ENCODE measurements around the gene MYO10. TPM values are rescaled to one million over a fixed set of nuclear protein-coding genes. Genes with fewer than 3 reads are reported as not detected.

Gene MYO10
- total and polyA plus RNA-seq, 2 donors (not counting 3 experiments of a cell fraction or from before 2014, with no cell fraction given), result 36.0 to 148 TPM

- no peak overlapping the region for H3K9ac ChIP-seq (replicated peaks; ENCODE audit: extremely low read depth, insufficient read depth, low read length)
- no peaks in the 10 kb centered on the region for H3K4me1 ChIP-seq (ENCODE audit: control insufficient read depth, extremely low read depth, insufficient read depth, low read length)
- no peaks in the 10 kb centered on the region for H3K9me3 ChIP-seq (replicated peaks; ENCODE audit: control insufficient read depth, insufficient read depth, low read length)
- no peak overlapping the region for H2AFZ ChIP-seq (ENCODE audit: low read depth, low read length)
- H3K4me2 ChIP-seq (ENCODE audit: insufficient read depth, low read length), result no peak overlapping the region
- H3K79me2 ChIP-seq (ENCODE audit: control insufficient read depth, insufficient read depth, low read length), result peaks cover 97% of the 10 kb centered on the region
- H3K27me3 ChIP-seq (ENCODE audit: control insufficient read depth in 2 of 2, insufficient read depth in 2 of 2, low read length in 2 of 2), result no peaks in the 10 kb centered on the region
- H3K27ac ChIP-seq (ENCODE audit: insufficient read depth, low read depth, low read length), result no peak overlapping the region
- peaks cover 14% of the 10 kb centered on the region for H4K20me1 ChIP-seq (replicated peaks; ENCODE audit: control insufficient read depth, extremely low read depth, insufficient read depth, low read length)
- ChIA-PET CTCF (no interaction called here), POLR2A (no interaction called here)
- H3K4me3 ChIP-seq (replicated peaks in 1 of 3; ENCODE audit: insufficient read depth in 1 of 3, low read depth in 1 of 3, low read length in 3 of 3), result no peak overlapping the region
- FAIRE-seq, result no peak
- no peaks in the 10 kb centered on the region for H3K9me1 ChIP-seq (replicated peaks; ENCODE audit: control insufficient read depth, extremely low read depth, insufficient read depth, low read length)
- peaks cover 0 to 2% of the 10 kb centered on the region in 2 experiments for H3K36me3 ChIP-seq (ENCODE audit: control insufficient read depth in 2 of 2, extremely low read depth in 1 of 2, insufficient read depth in 2 of 2, low read length in 2 of 2)
- no peak for DNase-seq (ENCODE audit: low read depth, low spot score)
- dilution Hi-C loops (cut with MboI; ENCODE audit: extremely low pct_ligation_motif_present, low sequenced_read_pairs) (no loop called here), intact Hi-C loops (cut with micrococcal nuclease) (no loop called here)
- TF ChIP-seq EZH2 (IDR thresholded peaks at IDR 0.05; ENCODE audit: borderline replicate concordance, low read depth, low read length, severe bottlenecking), result no peak
- no peak for TF ChIP-seq MYC (IDR thresholded peaks at IDR 0.05; ENCODE audit: low read depth, low read length)
- TF ChIP-seq POLR2A (IDR thresholded peaks at IDR 0.05; ENCODE audit: low read depth, low read length), result no peak
- TF ChIP-seq POLR2AphosphoS5 (IDR thresholded peaks at IDR 0.05; ENCODE audit: insufficient read depth, low read depth, low read length), result no peak
- no peak for TF ChIP-seq GATA2 (IDR thresholded peaks at IDR 0.05; ENCODE audit: insufficient read depth, insufficient read length, low read depth, low read length)
- TF ChIP-seq CTCF (IDR thresholded peaks at IDR 0.05; ENCODE audit: extremely low read depth in 1 of 2, insufficient read depth in 1 of 2, low read depth in 1 of 2, low read length in 2 of 2), result no peak
- no peak for TF ChIP-seq JUN (IDR thresholded peaks at IDR 0.05; ENCODE audit: borderline replicate concordance, insufficient read depth, insufficient read length, low read depth)
- no peak for TF ChIP-seq MAX (IDR thresholded peaks at IDR 0.05; ENCODE audit: insufficient read depth, insufficient read length)
- TF ChIP-seq FOS (IDR thresholded peaks at IDR 0.05; ENCODE audit: borderline replicate concordance, insufficient read depth, low read length), result no peak
- BruUV-seq (replicated peaks), result no TSS peak
Measured at GRCh38 chr5:16827755-16828154, 108.3 kb downstream of the MYO10 start.
